Glutamatergic neuron (in vitro differentiated cells): ENCODE measurements around the gene IMMT. TPM values are rescaled to one million over a fixed set of nuclear protein-coding genes. Genes with fewer than 3 reads are reported as not detected.

Experiments used
- DNase-seq: peaks from one replicate; pipeline ENCODE4 v3.0.0; 2022
- H3K27ac Mint-ChIP-seq: one replicate; pipeline ENCODE4 v1.8.0; 2020; ENCODE audit warnings: mild to moderate bottlenecking, mixed read lengths, inconsistent platforms; ENCODE audit not compliant: unreplicated experiment
- H3K27me3 Mint-ChIP-seq: one replicate; pipeline ENCODE4 v1.8.0; 2020; ENCODE audit warnings: mild to moderate bottlenecking, moderate library complexity, mixed read lengths, inconsistent platforms; ENCODE audit not compliant: unreplicated experiment
- H3K36me3 Mint-ChIP-seq: one replicate; pipeline ENCODE4 v1.8.0; 2020; ENCODE audit warnings: mild to moderate bottlenecking, mixed read lengths, inconsistent platforms; ENCODE audit not compliant: unreplicated experiment
- H3K4me1 Mint-ChIP-seq: one replicate; pipeline ENCODE4 v1.8.0; 2020; ENCODE audit warnings: mild to moderate bottlenecking, low read depth, mixed read lengths, inconsistent platforms; ENCODE audit not compliant: unreplicated experiment
- H3K4me3 Mint-ChIP-seq: one replicate; pipeline ENCODE4 v1.8.0; 2020; ENCODE audit warnings: mild to moderate bottlenecking, mixed read lengths, inconsistent platforms; ENCODE audit not compliant: unreplicated experiment
- H3K9me3 Mint-ChIP-seq: one replicate; pipeline ENCODE4 v1.8.0; 2020; ENCODE audit warnings: mild to moderate bottlenecking, moderate library complexity, mixed read lengths, inconsistent platforms; ENCODE audit not compliant: unreplicated experiment
- CTCF ChIP-seq: fragments of 200-600 bp; sonication (generic); IDR thresholded peaks from one replicate; pipeline ENCODE4 v1.5.0; 2021; ENCODE audit not compliant: partially characterized antibody, unreplicated experiment
- total RNA-seq: library from RNA; stranded (reverse); fragmentation: NEBNext Ultra II Directional; extraction: Animal tissue kit (Norgen Biotek cat#: 25700); gene quantifications from one replicate; pipeline ENCODE4 v1.2.1, GENCODE V29; 2021; ENCODE audit not compliant: unreplicated experiment

Gene IMMT
- total RNA-seq, 1 donor from 2014 or later, result 124 TPM

GRCh38 chr2:86218124-86218523 is 22.9 kb upstream of the IMMT start:
- no peak for DNase-seq
- Mint-ChIP-seq H3K36me3 (peaks cover 5% of the 10 kb centered on the region), H3K27ac (peak overlapping the region; percentile 35), H3K27me3 (peaks cover 2% of the 10 kb centered on the region), H3K4me1 (peaks cover 29% of the 10 kb centered on the region), H3K4me3 (peak overlapping the region; percentile 64), H3K9me3 (peaks cover 11% of the 10 kb centered on the region)
- no peak for TF ChIP-seq CTCF

GRCh38 chr2:86216575-86217555 is 21.6 kb upstream of the IMMT start:
- Mint-ChIP-seq H3K36me3 (no peaks in the 10 kb centered on the region), H3K4me1 (peaks cover 20% of the 10 kb centered on the region), H3K27me3 (no peaks in the 10 kb centered on the region), H3K4me3 (peak overlapping the region; percentile 21), H3K9me3 (peaks cover 11% of the 10 kb centered on the region), H3K27ac (peak overlapping the region; percentile 21)
- no peak for TF ChIP-seq CTCF
- no peak for DNase-seq

GRCh38 chr2:86214503-86214832 is 19.2 kb upstream of the IMMT start:
- no peak overlapping the region for H3K4me3 Mint-ChIP-seq
- TF ChIP-seq CTCF, result no peak
- no peaks in the 10 kb centered on the region for H3K36me3 Mint-ChIP-seq
- peaks cover 11% of the 10 kb centered on the region for H3K9me3 Mint-ChIP-seq
- H3K4me1 Mint-ChIP-seq, result peaks cover 16% of the 10 kb centered on the region
- H3K27ac Mint-ChIP-seq, result no peak overlapping the region
- no peak for DNase-seq
- no peaks in the 10 kb centered on the region for H3K27me3 Mint-ChIP-seq

GRCh38 chr2:86213699-86214502 is 18.6 kb upstream of the IMMT start:
- peaks cover 11% of the 10 kb centered on the region for H3K9me3 Mint-ChIP-seq
- no peak overlapping the region for H3K27ac Mint-ChIP-seq
- TF ChIP-seq CTCF, result no peak
- DNase-seq, result no peak
- no peaks in the 10 kb centered on the region for H3K36me3 Mint-ChIP-seq
- H3K27me3 Mint-ChIP-seq, result no peaks in the 10 kb centered on the region
- peaks cover 16% of the 10 kb centered on the region for H3K4me1 Mint-ChIP-seq
- H3K4me3 Mint-ChIP-seq, result no peak overlapping the region

GRCh38 chr2:86213056-86213455 is 17.8 kb upstream of the IMMT start:
- Mint-ChIP-seq H3K27ac (no peak overlapping the region), H3K4me1 (peaks cover 13% of the 10 kb centered on the region), H3K9me3 (peaks cover 10% of the 10 kb centered on the region), H3K27me3 (no peaks in the 10 kb centered on the region), H3K4me3 (no peak overlapping the region), H3K36me3 (no peaks in the 10 kb centered on the region)
- no peak for TF ChIP-seq CTCF
- DNase-seq, result no peak
